ENCODE measurements around the gene ALDH6A1. TPM values are rescaled to one million over a fixed set of nuclear protein-coding genes. Genes with fewer than 3 reads are reported as not detected.

Gene ALDH6A1
- total RNA-seq, 6 experiments from 2014 or later, result 13.3 to 17.7 (median 14.4) TPM

DNA sequence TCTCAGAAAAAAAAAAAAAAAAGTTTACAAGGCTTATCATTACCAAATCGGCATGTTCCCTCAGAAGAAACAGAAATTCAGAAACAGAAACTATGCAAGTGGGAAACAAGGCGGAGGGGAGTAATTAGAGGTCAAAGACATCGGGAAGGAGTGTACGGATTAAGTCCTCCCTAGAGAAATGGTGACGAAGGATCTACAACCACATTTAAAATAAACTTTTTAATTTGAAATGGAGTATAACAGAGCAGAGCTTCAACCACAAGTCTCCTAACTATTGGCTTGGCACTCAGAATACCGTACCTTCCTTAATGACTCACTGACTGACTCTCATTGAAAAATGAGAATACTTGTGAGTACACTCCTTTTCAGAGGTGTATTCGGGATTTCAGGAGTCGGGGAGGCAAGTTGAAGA is 66.1 kb downstream of the ALDH6A1 start:
- peaks cover 20% of the 10 kb centered on the region for H3K4me1 Mint-ChIP-seq (ENCODE audit: low read depth)
- DNase-seq, result peak; percentile 74

DNA sequence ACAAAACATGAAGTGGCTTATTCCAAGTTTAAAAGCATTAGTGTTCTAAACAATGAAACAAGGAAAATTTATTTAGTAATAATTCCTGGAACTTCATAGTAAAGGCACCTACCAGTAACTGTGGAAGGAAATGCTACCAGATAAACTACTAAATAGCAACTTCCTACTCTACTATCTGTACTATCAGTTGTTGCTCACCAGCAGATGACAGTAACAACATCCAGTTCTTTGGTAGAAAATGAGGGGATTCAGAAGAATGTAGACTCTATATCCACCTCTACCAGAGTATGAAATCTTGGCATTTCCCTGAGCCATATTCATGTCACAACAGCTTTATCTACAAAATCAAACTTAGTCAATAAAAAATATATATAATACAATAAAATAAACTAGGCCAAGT is 68.3 kb downstream of the ALDH6A1 start:
- DNase-seq, result no peak
- TF ChIP-seq, protein P1, sequence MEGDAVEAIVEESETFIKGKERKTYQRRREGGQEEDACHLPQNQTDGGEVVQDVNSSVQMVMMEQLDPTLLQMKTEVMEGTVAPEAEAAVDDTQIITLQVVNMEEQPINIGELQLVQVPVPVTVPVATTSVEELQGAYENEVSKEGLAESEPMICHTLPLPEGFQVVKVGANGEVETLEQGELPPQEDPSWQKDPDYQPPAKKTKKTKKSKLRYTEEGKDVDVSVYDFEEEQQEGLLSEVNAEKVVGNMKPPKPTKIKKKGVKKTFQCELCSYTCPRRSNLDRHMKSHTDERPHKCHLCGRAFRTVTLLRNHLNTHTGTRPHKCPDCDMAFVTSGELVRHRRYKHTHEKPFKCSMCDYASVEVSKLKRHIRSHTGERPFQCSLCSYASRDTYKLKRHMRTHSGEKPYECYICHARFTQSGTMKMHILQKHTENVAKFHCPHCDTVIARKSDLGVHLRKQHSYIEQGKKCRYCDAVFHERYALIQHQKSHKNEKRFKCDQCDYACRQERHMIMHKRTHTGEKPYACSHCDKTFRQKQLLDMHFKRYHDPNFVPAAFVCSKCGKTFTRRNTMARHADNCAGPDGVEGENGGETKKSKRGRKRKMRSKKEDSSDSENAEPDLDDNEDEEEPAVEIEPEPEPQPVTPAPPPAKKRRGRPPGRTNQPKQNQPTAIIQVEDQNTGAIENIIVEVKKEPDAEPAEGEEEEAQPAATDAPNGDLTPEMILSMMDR (IDR thresholded peaks at IDR 0.05), result no peak
- Mint-ChIP-seq H3K27me3 (ENCODE audit: insufficient read depth) (no peaks in the 10 kb centered on the region), H3K9me3 (no peaks in the 10 kb centered on the region), H3K36me3 (ENCODE audit: low read depth) (no peaks in the 10 kb centered on the region), H3K4me1 (ENCODE audit: low read depth) (peaks cover 20% of the 10 kb centered on the region), H3K27ac (no peak overlapping the region), H3K4me3 (no peak overlapping the region)

More for the DNA sequence above, 66.1 kb downstream of the ALDH6A1 start:
- no peaks in the 10 kb centered on the region for H3K9me3 Mint-ChIP-seq
- H3K4me3 Mint-ChIP-seq, result peak overlapping the region; percentile 93
- no peaks in the 10 kb centered on the region for H3K27me3 Mint-ChIP-seq (ENCODE audit: insufficient read depth)
- peak overlapping the region; percentile 96 for H3K27ac Mint-ChIP-seq
- TF ChIP-seq, protein P1 (IDR thresholded peaks at IDR 0.05), result no peak
- H3K36me3 Mint-ChIP-seq (ENCODE audit: low read depth), result no peaks in the 10 kb centered on the region

DNA sequence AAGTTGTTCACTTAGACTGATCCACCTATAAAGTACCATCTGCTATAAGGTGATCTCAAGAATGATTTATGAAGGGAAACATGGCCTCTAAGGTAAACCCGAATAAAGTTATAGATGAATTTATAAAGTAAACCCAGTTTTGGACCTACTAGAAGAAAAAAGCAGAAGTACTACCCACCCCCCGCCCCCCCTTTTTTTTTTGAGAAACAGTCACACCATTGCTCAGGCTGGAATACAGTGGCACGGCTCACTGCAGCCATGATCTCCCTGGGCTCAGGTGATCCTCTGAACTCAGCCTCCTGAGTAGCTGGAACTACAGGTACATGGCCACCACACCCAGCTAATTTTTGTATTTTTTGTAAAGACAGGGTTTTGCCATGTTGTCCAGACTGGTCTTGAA is 69.1 kb downstream of the ALDH6A1 start:
- no peak overlapping the region for H3K27ac Mint-ChIP-seq
- H3K9me3 Mint-ChIP-seq, result no peaks in the 10 kb centered on the region
- no peaks in the 10 kb centered on the region for H3K27me3 Mint-ChIP-seq (ENCODE audit: insufficient read depth)
- TF ChIP-seq, protein P1 (IDR thresholded peaks at IDR 0.05), result no peak
- peaks cover 17% of the 10 kb centered on the region for H3K4me1 Mint-ChIP-seq (ENCODE audit: low read depth)
- H3K4me3 Mint-ChIP-seq, result no peak overlapping the region
- no peaks in the 10 kb centered on the region for H3K36me3 Mint-ChIP-seq (ENCODE audit: low read depth)
- no peak for DNase-seq

DNA sequence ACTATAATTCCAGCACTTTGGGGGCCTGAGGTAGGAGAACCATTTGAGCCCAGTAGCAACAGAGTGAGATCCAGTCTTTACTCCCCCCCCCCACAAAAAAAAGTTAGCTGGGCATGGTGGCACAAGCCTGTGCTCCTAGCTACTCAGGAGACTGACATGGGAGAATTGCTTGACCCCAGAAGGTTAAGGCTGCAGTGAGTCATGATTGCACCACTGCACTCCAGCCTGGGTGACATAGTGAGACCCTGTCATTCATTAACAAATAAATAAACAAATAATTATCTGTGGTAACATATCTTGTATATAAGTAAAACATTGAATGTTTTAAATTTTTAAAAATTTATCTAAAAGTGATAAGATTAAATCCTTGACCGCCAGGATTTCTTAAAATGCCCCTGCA is 70.0 kb downstream of the ALDH6A1 start:
- H3K9me3 Mint-ChIP-seq, result no peaks in the 10 kb centered on the region
- H3K27ac Mint-ChIP-seq, result no peak overlapping the region
- no peaks in the 10 kb centered on the region for H3K36me3 Mint-ChIP-seq (ENCODE audit: low read depth)
- peaks cover 8% of the 10 kb centered on the region; the same call in 1 of the 2 replicates for H3K4me1 Mint-ChIP-seq (ENCODE audit: low read depth)
- TF ChIP-seq, protein P1 (IDR thresholded peaks at IDR 0.05), result no peak
- H3K4me3 Mint-ChIP-seq, result no peak overlapping the region
- no peak for DNase-seq
- peaks cover 3% of the 10 kb centered on the region; the same call in 1 of the 2 replicates for H3K27me3 Mint-ChIP-seq (ENCODE audit: insufficient read depth)

DNA sequence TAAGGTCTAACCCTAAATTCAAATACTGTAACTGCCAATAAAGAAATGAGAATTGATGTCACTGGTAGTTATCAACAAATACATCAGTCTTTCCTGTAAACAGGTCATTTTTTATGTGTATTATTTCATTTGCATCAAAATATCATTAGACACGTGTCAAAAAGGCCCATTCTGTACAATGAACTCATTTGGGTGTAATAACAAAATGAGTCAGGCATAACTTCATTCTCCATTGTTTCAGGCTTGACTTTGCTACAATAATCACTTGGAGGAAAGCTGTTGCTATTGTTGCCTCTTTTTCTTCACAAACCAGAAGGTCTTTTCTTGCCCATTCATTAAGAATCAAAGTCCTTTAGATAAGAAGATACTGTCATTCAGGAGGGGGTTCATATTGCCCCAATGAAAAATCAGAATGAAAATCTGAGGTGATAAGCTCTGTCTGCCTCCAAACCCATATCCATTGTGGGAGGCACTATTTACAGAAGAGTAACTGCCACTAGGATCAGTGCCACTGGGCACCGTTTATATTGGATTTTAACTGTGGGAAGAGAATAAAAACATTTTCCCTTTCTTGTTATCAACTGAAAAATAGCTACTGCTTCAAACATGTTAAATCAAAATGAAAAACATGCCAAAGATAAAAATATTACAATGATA is 75.3 kb downstream of the ALDH6A1 start:
- no peaks in the 10 kb centered on the region for H3K4me1 Mint-ChIP-seq (ENCODE audit: low read depth)
- peaks cover 3% of the 10 kb centered on the region; the same call in 1 of the 2 replicates for H3K27me3 Mint-ChIP-seq (ENCODE audit: insufficient read depth)
- DNase-seq, result no peak
- no peaks in the 10 kb centered on the region; the same call in 1 of the 2 replicates for H3K36me3 Mint-ChIP-seq (ENCODE audit: low read depth)
- H3K4me3 Mint-ChIP-seq, result no peak overlapping the region
- H3K9me3 Mint-ChIP-seq, result no peaks in the 10 kb centered on the region
- TF ChIP-seq, protein P1 (IDR thresholded peaks at IDR 0.05), result no peak
- H3K27ac Mint-ChIP-seq, result no peak overlapping the region

Other genes starting within 250 kb of the ALDH6A1 start
- 1 to 10 TPM; 4.2 to 7.5 (median 6.4) TPM for gene PTGR2, start 232.6 kb downstream of the ALDH6A1 start, total RNA-seq (2021; fragmentation: NEBNext Ultra II Directional; extraction: Animal tissue kit (Norgen Biotek cat#: 25700))
- 10 to 100 TPM; 31.5 to 42.5 (median 35.0) TPM for gene ZNF410, start 197.6 kb downstream of the ALDH6A1 start, total RNA-seq (2021; fragmentation: NEBNext Ultra II Directional; extraction: Animal tissue kit (Norgen Biotek cat#: 25700))
- 1 to 10 TPM; 3.5 to 4.3 (median 4.2) TPM for gene FAM161B, start 134.4 kb downstream of the ALDH6A1 start, total RNA-seq (2021; fragmentation: NEBNext Ultra II Directional; extraction: Animal tissue kit (Norgen Biotek cat#: 25700))
- 10 to 100 TPM; 17.8 to 22.1 (median 20.7) TPM for gene COQ6, start 134.2 kb downstream of the ALDH6A1 start, total RNA-seq (2021; fragmentation: NEBNext Ultra II Directional; extraction: Animal tissue kit (Norgen Biotek cat#: 25700))
- 10 to 100 TPM in 3 of 6 experiments, 1 to 10 TPM in 3; 9.0 to 11.7 (median 9.7) TPM for gene ENTPD5, start 65.2 kb downstream of the ALDH6A1 start, total RNA-seq (2021; fragmentation: NEBNext Ultra II Directional; extraction: Animal tissue kit (Norgen Biotek cat#: 25700))
- 1 to 10 TPM; 1.6 to 3.0 (median 2.4) TPM for gene BBOF1, start 65.1 kb downstream of the ALDH6A1 start, total RNA-seq (2021; fragmentation: NEBNext Ultra II Directional; extraction: Animal tissue kit (Norgen Biotek cat#: 25700))
- 10 to 100 TPM in 3 of 6 experiments, 1 to 10 TPM in 3; 9.8 to 12.1 (median 10.1) TPM for gene LIN52, start 503 bp upstream of the ALDH6A1 start, total RNA-seq (2021; fragmentation: NEBNext Ultra II Directional; extraction: Animal tissue kit (Norgen Biotek cat#: 25700))
- gene VSX2, start 155.0 kb upstream of the ALDH6A1 start, total RNA-seq (2021; fragmentation: NEBNext Ultra II Directional; extraction: Animal tissue kit (Norgen Biotek cat#: 25700)), result not detected
- 10 to 100 TPM; 13.4 to 18.5 (median 15.7) TPM for gene ABCD4, start 218.5 kb upstream of the ALDH6A1 start, total RNA-seq (2021; fragmentation: NEBNext Ultra II Directional; extraction: Animal tissue kit (Norgen Biotek cat#: 25700))

All from HFFc6 (cell line).